Measurements from ENCODE around the gene F11. TPM values are rescaled to one million over a fixed set of nuclear protein-coding genes. Genes with fewer than 3 reads are reported as not detected.

F11 gene
- total and polyA plus RNA-seq, 2 experiments from 2014 or later = 0.74 to 2.1 TPM

DNA sequence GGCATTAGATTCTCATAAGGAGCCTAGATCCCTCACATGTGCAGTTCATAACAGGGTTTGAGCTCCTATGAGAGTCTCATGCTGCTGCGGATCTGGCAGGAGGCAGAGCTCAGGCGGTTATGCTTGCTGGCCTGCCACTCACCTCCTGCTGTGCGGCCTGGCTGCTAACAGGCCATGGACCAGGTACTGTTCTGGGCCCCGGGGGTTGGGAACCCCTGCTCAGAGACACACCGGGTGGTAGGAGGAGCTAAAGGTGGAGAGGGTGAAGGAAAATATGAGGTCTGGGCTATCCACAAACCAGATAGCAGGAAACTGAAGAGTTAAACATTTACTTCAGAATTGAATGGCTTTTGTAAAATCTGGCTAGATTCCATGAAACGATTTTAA, 5.9 kb upstream of the F11 start (continued):
- TF ChIP-seq, protein P1, sequence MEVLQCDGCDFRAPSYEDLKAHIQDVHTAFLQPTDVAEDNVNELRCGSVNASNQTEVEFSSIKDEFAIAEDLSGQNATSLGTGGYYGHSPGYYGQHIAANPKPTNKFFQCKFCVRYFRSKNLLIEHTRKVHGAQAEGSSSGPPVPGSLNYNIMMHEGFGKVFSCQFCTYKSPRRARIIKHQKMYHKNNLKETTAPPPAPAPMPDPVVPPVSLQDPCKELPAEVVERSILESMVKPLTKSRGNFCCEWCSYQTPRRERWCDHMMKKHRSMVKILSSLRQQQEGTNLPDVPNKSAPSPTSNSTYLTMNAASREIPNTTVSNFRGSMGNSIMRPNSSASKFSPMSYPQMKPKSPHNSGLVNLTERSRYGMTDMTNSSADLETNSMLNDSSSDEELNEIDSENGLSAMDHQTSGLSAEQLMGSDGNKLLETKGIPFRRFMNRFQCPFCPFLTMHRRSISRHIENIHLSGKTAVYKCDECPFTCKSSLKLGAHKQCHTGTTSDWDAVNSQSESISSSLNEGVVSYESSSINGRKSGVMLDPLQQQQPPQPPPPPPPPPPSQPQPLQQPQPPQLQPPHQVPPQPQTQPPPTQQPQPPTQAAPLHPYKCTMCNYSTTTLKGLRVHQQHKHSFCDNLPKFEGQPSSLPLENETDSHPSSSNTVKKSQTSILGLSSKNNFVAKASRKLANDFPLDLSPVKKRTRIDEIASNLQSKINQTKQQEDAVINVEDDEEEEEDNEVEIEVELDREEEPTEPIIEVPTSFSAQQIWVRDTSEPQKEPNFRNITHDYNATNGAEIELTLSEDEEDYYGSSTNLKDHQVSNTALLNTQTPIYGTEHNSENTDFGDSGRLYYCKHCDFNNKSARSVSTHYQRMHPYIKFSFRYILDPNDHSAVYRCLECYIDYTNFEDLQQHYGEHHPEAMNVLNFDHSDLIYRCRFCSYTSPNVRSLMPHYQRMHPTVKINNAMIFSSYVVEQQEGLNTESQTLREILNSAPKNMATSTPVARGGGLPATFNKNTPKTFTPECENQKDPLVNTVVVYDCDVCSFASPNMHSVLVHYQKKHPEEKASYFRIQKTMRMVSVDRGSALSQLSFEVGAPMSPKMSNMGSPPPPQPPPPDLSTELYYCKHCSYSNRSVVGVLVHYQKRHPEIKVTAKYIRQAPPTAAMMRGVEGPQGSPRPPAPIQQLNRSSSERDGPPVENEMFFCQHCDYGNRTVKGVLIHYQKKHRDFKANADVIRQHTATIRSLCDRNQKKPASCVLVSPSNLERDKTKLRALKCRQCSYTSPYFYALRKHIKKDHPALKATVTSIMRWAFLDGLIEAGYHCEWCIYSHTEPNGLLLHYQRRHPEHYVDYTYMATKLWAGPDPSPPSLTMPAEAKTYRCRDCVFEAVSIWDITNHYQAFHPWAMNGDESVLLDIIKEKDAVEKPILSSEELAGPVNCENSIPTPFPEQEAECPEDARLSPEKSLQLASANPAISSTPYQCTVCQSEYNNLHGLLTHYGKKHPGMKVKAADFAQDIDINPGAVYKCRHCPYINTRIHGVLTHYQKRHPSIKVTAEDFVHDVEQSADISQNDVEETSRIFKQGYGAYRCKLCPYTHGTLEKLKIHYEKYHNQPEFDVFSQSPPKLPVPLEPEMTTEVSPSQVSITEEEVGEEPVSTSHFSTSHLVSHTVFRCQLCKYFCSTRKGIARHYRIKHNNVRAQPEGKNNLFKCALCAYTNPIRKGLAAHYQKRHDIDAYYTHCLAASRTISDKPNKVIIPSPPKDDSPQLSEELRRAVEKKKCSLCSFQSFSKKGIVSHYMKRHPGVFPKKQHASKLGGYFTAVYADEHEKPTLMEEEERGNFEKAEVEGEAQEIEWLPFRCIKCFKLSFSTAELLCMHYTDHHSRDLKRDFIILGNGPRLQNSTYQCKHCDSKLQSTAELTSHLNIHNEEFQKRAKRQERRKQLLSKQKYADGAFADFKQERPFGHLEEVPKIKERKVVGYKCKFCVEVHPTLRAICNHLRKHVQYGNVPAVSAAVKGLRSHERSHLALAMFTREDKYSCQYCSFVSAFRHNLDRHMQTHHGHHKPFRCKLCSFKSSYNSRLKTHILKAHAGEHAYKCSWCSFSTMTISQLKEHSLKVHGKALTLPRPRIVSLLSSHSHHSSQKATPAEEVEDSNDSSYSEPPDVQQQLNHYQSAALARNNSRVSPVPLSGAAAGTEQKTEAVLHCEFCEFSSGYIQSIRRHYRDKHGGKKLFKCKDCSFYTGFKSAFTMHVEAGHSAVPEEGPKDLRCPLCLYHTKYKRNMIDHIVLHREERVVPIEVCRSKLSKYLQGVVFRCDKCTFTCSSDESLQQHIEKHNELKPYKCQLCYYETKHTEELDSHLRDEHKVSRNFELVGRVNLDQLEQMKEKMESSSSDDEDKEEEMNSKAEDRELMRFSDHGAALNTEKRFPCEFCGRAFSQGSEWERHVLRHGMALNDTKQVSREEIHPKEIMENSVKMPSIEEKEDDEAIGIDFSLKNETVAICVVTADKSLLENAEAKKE (CRISPR knock-in tag; IDR thresholded peaks at IDR 0.05) = no peak
- TF ChIP-seq EZH2phosphoT487 (IDR thresholded peaks at IDR 0.05; ENCODE audit: unreplicated experiment) = no peak

DNA sequence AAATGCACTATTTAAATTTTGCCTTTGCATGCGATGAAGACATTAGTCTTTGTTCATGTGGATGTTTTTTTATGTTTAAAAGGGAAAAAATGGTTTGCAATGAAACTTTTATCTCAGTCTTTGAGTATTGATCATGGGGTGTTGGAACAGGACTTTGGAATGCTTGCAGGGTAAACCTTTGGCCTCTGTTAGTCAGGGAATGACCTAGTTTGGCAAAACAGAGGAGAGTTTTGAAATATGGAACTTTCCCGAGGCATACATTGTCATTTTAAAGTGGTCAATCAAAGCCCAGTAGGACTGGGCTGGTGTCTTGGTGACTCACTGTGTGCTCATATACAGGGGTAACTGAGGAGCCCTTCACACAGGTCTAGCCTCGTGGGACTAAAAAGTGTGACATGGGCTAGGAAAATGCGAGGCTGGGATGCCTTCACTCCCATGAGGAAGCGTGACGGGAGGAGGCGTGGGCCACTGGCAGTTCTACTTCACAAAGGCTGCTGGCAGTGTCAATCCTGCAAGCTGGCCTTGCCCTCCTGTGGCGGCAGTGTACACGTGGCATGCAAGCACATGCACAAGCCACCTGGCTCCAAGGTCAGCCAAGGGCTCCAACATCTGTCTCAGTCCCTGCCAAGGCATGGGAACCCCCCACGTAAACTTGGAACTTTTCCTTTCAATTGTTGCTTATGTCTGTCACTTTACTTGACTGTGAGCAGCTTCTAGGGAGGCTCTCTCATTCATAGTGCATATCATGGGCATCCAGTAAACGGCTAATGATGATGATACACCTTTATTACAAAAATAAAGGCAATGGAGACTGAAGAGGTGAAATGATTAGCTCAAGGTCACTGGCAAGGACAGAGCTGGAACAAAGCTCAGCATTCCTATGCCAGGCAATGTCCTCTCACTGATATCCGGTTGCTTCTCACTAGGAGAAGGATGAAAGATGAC, 5.2 kb upstream of the F11 start:
- no peaks in the 10 kb centered on the region for H3K79me2 ChIP-seq (replicated peaks; ENCODE audit: insufficient read depth)
- H3K9me2 ChIP-seq (ENCODE audit: insufficient read depth) = no peaks in the 10 kb centered on the region; the same call in 1 of the 2 replicates
- no peak overlapping the region for H3K27ac ChIP-seq (ENCODE audit: low read depth)
- H3F3A ChIP-seq (replicated peaks; ENCODE audit: low read depth) = no peaks in the 10 kb centered on the region
- H4K20me1 ChIP-seq (replicated peaks; ENCODE audit: insufficient read depth) = no peaks in the 10 kb centered on the region
- H3K9me3 Mint-ChIP-seq = peaks cover 13% of the 10 kb centered on the region
- DNase-seq (ENCODE audit: low spot score) (no peak), ATAC-seq (no peak)
- H3K4me1 Mint-ChIP-seq = peaks cover 22% of the 10 kb centered on the region
- H3K4me1 ChIP-seq (ENCODE audit: insufficient read depth) = peaks cover 19% of the 10 kb centered on the region; the same call in 1 of the 2 replicates
- no peak overlapping the region for H3K4me3 ChIP-seq
- no peak overlapping the region for H3K4me3 Mint-ChIP-seq
- H3K27me3 ChIP-seq (ENCODE audit: insufficient read depth) = no peaks in the 10 kb centered on the region
- 0 out of 2 replicates have a peak, but pooled peaks cover 4% of the 10 kb centered on the region for H3K36me3 ChIP-seq (ENCODE audit: insufficient read depth)
- H3K27me3 Mint-ChIP-seq (ENCODE audit: insufficient read depth, low read depth, poor library complexity) = peaks cover 9% of the 10 kb centered on the region
- H3K27ac Mint-ChIP-seq = no peak overlapping the region
- H3K36me3 Mint-ChIP-seq (ENCODE audit: low read depth) = peaks cover 44% of the 10 kb centered on the region
- H3K4me2 ChIP-seq = no peak overlapping the region
- no peak overlapping the region for H2AFZ ChIP-seq
- TF ChIP-seq, protein P2, sequence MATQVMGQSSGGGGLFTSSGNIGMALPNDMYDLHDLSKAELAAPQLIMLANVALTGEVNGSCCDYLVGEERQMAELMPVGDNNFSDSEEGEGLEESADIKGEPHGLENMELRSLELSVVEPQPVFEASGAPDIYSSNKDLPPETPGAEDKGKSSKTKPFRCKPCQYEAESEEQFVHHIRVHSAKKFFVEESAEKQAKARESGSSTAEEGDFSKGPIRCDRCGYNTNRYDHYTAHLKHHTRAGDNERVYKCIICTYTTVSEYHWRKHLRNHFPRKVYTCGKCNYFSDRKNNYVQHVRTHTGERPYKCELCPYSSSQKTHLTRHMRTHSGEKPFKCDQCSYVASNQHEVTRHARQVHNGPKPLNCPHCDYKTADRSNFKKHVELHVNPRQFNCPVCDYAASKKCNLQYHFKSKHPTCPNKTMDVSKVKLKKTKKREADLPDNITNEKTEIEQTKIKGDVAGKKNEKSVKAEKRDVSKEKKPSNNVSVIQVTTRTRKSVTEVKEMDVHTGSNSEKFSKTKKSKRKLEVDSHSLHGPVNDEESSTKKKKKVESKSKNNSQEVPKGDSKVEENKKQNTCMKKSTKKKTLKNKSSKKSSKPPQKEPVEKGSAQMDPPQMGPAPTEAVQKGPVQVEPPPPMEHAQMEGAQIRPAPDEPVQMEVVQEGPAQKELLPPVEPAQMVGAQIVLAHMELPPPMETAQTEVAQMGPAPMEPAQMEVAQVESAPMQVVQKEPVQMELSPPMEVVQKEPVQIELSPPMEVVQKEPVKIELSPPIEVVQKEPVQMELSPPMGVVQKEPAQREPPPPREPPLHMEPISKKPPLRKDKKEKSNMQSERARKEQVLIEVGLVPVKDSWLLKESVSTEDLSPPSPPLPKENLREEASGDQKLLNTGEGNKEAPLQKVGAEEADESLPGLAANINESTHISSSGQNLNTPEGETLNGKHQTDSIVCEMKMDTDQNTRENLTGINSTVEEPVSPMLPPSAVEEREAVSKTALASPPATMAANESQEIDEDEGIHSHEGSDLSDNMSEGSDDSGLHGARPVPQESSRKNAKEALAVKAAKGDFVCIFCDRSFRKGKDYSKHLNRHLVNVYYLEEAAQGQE (IDR thresholded peaks at IDR 0.05; ENCODE audit: unreplicated experiment) = no peak
- no peak for TF ChIP-seq EZH2 (IDR thresholded peaks at IDR 0.05; ENCODE audit: low read depth, unreplicated experiment)

Measured in GM23338 (cell line).